Esophagus mucosa (tissue), 1 donor: ENCODE data around the gene TPGS2. TPM values are rescaled to one million over a fixed set of nuclear protein-coding genes. Genes with fewer than 3 reads are reported as not detected.
"Not testable (repeated sequence)": the region's sequence is repeated elsewhere in the genome, so short reads cannot be mapped to it uniquely, and the experiment has no call there.

Source experiments
- ATAC-seq: fragments of 200-7000 bp; cut with Tn5 transposase; one replicate; pipeline ENCODE4 v1.9.1; 2020
- total RNA-seq: library from RNA; stranded (reverse); gene quantifications from one replicate; pipeline ENCODE4 v1.2.4, GENCODE V29; 2023
- donor health status: DM: yes; HTN: yes; CAD: no.

TPGS2 gene
- total RNA-seq, 1 donor from 2014 or later = 61.6 TPM

GRCh38 chr18:36772241-36772723 is 56.5 kb downstream of the TPGS2 start:
- ATAC-seq = no peak

- ATAC-seq = no peak
These were observed 57.6 kb downstream of the TPGS2 start for GRCh38 chr18:36771245-36771644.

- no peak for ATAC-seq
These were observed 58.4 kb downstream of the TPGS2 start for GRCh38 chr18:36770315-36770946.

GRCh38 chr18:36769611-36770314 is 59.0 kb downstream of the TPGS2 start:
- no peak for ATAC-seq

- peak; percentile 52 for ATAC-seq
These were observed 59.6 kb downstream of the TPGS2 start for GRCh38 chr18:36769172-36769571.

- ATAC-seq = no peak
These were observed 62.0 kb downstream of the TPGS2 start for GRCh38 chr18:36766836-36767235.

GRCh38 chr18:36762965-36763364 is 65.8 kb downstream of the TPGS2 start:
- not testable (repeated sequence) for ATAC-seq

- no peak for ATAC-seq
These were observed 66.7 kb downstream of the TPGS2 start for GRCh38 chr18:36762074-36762473.

GRCh38 chr18:36761186-36761698 is 67.6 kb downstream of the TPGS2 start:
- no peak for ATAC-seq

- no peak for ATAC-seq
These were observed 68.2 kb downstream of the TPGS2 start for GRCh38 chr18:36760598-36760997.

- no peak for ATAC-seq
These were observed 69.5 kb downstream of the TPGS2 start for GRCh38 chr18:36759167-36759776.

GRCh38 chr18:36758623-36759022 is 70.2 kb downstream of the TPGS2 start:
- no peak for ATAC-seq

GRCh38 chr18:36757991-36758390 is 70.8 kb downstream of the TPGS2 start:
- ATAC-seq = no peak

GRCh38 chr18:36757081-36757480 is 71.7 kb downstream of the TPGS2 start:
- peak; percentile 62 for ATAC-seq

- peak; percentile 67 for ATAC-seq
These were observed 72.6 kb downstream of the TPGS2 start for GRCh38 chr18:36756242-36756641.

GRCh38 chr18:36752929-36753865 is 75.6 kb downstream of the TPGS2 start:
- no peak for ATAC-seq

GRCh38 chr18:36745219-36745975 is 83.4 kb downstream of the TPGS2 start:
- ATAC-seq = peak; percentile 65

- peak; percentile 20 for ATAC-seq
These were observed 84.4 kb downstream of the TPGS2 start for GRCh38 chr18:36744261-36744876.
